Amygdala (tissue), 56 donors: ENCODE measurements around the gene SLC29A2.
"Not testable (repeated sequence)": the region's sequence is repeated elsewhere in the genome, so short reads cannot be mapped to it uniquely, and the experiment has no call there.

Experiments
- DNase-seq, 56 donors: peaks; one replicate each; lab custom pipeline; 2025; lab: John Stamatoyannopoulos, UW

The SLC29A2 gene

DNA sequence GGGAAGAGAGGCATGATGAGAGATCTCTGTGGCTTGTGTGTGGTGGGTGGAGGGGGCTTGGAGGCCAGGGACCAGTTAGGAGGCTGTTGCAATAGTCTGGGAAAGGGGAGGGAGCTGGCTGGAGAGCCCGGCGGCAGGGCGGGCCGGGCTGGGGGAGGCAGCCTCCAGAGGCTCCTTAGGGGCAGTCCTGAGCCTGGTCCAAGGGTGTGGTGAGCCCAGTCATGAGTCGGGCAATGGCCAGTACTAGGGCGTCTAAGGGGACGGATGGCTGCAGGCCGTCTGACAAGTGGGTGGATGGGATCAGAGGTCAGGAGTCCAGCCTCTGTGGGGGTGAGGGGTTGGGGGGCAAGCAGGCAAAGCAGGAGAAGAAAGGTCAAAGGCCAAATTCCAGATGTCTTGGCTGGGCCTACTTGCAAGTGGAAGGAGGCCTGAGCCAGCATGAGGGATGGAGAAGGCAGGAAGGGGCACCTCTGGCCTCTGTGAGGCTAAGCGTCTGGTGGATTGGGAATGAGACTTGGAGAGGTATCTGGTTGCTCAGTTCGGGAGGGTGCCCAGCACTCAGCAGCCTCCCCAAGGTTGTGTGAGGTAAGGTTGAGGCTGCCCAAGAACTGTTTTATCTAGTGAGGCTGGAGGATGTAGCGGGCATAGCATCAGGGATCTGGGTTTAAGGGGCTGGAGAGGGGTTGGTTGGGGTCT is 48.7 kb downstream of the SLC29A2 start:
- DNase-seq, result no peak

DNA sequence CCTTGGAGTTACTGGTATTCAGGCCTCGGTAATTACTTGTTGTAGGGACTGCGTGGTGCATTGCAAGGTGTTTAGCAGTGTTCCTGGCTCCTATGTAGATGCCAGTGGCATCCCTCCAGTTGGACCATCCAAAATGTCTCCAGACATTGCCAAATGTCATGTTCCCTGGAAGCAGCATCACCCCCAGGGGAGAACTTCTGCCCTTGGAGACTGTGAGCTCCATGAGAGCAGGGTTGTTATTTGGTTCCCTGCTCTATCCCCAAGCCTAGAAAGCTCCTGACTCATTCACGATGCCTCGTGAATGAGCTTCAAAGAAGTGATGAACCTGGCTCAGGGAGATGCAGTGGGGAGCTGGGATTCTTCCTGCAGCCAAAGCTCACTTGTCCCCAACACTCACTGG is 50.0 kb downstream of the SLC29A2 start:
- no peak for DNase-seq

GRCh38 chr11:66320748-66321147 is 50.8 kb downstream of the SLC29A2 start:
- DNase-seq, result not testable (repeated sequence)

- DNase-seq, result not testable (repeated sequence)
These were observed 51.3 kb downstream of the SLC29A2 start for GRCh38 chr11:66320289-66320688.

DNA sequence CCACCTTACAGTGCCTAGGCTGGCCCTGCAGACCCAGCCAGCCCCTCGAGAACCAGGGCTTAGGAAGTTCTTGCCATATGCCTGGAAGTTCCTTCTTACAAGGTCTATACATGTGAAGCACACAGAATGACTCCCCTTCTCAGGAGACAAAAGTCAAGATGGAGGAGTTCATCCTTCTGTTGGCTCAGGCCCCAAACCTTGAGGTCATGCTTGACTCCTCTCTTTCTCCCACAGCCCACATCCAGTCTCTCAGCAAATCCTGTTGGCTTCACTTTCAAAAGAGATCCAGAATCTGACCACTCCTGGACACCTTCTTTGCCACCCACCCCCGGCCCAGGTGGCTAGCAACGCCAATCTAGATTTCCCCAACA is 53.0 kb downstream of the SLC29A2 start:
- DNase-seq, result no peak

DNA sequence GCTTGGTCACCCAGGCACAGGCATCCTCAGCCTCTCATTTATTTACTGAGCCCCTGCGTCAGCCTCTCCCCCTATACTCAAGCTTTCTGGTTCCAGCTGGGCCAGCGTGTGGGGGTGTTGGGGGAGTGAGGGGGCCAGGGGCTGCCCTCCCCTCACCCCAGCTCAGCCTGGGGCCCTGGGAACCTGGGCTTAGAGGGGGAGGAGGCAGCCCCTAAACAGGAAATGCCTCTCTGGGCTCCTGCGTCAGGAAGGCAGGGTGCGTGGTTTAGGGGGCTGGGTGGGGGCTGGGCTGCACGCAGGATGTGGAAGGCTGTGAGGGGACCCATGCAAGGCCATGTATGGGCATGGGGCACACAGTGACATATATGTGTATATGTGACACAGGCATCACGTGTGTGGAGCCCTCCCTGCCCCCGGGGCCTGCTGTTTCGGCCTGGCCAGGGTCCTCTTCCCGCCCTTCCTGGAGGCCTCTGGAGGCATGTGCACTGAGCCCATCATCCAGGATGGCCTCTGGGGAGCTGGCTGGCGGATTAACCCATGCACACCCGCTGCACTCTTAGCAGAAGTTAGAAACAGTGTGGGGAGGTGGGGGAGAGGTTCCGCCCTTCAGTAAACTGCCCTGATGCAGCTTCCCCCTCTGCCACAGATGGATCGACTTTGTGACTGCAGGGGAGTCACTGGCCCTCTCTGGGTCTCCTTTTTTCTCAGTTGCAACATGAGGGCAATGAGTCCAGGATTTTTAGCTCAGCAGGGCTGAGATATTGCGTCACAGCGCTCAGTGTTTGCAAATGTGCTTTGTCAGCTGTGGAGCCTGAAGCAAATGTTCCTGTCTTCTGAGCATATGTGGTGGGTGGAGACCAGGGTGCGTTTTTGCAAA is 53.6 kb downstream of the SLC29A2 start:
- DNase-seq, result peak in 5 of 56 donors; percentile 7 to 35 (median 14)

DNA sequence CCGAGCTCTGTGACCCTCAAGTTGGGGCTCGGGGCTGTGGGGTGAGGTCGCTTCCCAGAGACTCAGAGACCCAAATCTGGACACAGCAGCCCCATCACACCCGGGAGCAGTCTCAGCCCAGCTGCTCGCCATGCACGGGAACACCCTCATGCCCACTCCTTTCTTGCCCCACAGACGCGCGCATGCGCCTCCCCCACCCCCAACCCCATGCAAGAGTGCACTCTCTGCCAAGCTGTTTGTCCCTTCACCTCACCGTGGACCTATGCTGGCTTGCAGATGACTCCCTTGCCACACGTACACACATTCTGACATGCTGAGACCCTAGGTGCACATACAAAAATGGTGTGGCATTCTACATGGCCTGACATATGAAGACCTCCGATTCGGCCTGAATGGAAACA is 54.2 kb downstream of the SLC29A2 start:
- DNase-seq, result peak in 5 of 56 donors; percentile 7 to 22 (median 17)

GRCh38 chr11:66316849-66317251 is 54.7 kb downstream of the SLC29A2 start, which contains the start of gene CD248:
Gene CD248 (minus strand): TSS chr11:66317044. CDS start chr11:66317027, 17 bp downstream.
- peak in 10 of 56 donors; percentile 4 to 42 (median 32) for DNase-seq

GRCh38 chr11:66315921-66316811 is 55.4 kb downstream of the SLC29A2 start:
- no peak for DNase-seq

DNA sequence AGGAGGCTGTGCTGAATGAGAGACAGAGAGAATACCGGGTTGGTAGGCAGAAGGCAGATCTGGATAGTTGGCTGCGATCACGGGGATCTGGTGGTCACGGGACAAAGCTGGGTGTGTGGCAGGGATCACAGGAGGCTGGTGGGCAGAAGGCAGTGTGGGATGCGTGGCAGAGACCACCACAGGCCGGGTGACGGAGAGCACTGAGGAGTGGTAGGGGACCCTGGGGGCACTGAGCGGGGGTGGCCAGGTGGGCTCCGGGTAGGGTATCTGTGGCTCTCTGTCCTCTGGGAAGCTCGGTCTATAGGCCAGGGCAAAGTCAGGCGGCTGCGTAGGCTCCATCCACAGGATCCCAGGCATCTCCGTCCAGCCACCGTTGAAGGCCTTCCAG is 56.1 kb downstream of the SLC29A2 start:
- no peak for DNase-seq

- DNase-seq, result no peak
These were observed 56.7 kb downstream of the SLC29A2 start for GRCh38 chr11:66314561-66315497.

- DNase-seq, result no peak
These were observed 57.4 kb downstream of the SLC29A2 start for GRCh38 chr11:66314186-66314501.

DNA sequence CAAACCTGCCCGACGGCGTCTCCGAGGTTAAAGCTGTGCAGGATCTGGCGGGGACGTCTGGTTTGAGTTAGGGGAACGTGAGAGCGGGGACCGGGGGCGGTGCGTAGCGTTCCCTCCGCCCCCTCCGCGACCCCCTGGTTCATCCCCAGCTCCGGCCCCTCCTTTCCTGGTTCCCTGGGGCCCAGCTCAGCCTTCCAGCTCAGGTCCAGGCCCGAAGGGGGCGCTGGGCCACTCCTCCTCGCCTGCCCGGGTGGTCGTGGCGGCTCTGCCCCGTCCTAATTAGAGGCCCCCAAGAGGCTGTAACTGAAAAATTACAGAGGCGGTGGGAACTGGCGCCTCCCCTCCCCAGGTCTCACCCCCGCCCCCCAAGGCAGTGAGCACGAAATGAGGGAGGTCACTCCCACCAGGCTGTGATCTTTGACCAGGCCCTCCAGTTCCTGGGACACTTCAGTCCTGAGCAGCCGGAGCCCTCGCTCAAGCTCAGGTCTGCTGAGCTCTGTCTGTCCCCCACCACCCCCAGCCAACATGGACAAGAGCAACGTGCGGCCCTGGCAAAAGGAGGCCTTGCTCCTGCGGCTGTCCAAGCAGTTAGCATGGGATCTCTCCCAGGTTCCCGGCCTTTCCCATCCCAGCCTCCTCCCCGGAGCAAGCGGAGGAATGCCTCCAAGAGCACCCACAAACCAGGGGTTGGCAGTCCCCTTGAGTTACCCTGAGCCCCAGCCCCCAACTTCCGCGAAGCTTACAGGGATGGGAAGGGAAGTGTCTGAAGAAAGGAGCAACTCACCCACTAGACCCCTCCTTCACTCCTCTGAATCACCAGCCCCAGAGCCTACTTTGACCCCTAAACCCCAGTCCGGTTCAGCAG is 58.0 kb downstream of the SLC29A2 start:
- no peak for DNase-seq

DNA sequence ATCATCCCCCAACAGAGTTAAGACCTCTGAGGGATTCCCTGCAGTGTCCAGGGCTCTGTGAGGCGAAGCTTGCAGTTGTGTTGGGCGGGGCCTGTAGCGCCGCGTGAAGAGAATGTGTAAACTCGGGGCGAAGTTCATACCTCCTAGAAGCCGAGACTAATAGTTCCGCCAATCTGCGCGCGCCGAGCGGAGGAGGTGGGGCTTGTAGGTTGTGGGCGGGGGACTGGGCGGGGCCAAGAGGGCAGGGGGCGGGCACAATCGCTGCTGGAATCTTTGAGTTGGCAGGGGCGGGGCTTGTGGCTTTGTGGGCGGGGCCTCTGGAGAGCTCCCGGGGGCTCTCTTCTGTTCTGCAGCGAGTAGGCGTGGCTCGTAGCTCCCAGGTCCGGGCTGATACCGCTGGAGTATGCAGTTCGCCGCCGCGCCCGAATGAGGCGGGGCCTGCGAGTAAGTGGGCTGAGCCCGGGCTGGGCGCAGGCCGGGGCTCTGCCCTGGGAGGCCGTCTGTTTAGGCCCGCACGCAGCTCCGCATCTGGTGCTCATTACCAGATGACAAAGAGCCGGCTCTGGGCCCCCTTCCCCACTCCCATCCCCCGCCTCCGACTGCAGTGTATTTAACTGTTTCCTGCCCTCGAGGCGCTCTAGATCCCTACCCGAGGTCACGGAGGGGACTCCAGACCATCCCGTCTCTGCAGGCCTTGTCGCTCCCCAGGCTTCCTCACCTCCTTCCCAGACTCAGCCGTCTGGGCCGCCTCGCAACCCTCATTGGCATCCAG is 58.8 kb downstream of the SLC29A2 start:
- peak in 55 of 56 donors; percentile 52 to 99 (median 90) for DNase-seq
